SH-SY5Y (cell line): ENCODE measurements around the gene QRICH1.

Experiments used
- GATA2 ChIP-seq: IDR thresholded peaks from 2 replicates; pipeline ENCODE4 v1.6.1; 2011; ENCODE audit warnings: mild to moderate bottlenecking, low read depth, low read length
- GATA3 ChIP-seq: IDR thresholded peaks from 2 replicates; pipeline ENCODE4 v1.6.1; 2011; ENCODE audit warnings: low read depth, mild to moderate bottlenecking, low read length, moderate library complexity

GRCh38 chr3:49027634-49028033, 66.2 kb downstream of the QRICH1 start:
- no peak for TF ChIP-seq GATA3
- no peak for TF ChIP-seq GATA2
